Measurements from ENCODE around the gene CD109. TPM values are rescaled to one million over a fixed set of nuclear protein-coding genes. Genes with fewer than 3 reads are reported as not detected.

The CD109 gene
- total and polyA plus RNA-seq, 2 of the 8 experiments (the other 6 are each of a cell fraction or from before 2014, with no cell fraction given), result 1.4 to 5.3 TPM

DNA sequence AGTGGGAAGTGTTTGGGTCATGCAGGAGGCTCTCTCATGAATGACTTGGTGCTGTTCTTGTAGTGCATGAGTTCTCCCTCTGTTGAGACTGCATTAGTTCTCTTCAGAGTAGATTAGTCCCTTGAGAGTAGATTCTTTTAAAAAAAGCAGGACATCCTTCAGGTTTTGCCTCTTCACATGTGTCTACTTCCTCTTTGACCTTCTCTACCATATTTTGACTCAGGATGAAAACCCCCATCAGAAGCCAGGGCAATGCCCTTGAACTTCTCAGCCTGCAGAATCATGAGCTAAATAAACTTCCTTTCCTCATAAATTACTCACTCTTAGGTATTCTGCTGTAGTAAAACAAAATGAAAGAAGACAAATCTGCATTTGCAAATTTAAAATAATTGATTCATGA, 170.3 kb downstream of the CD109 start (continued):
- TF ChIP-seq ASH2L (IDR thresholded peaks at IDR 0.05; ENCODE audit: low read length) (no peak), SRF (IDR thresholded peaks at IDR 0.05; ENCODE audit: low read depth, low read length) (no peak), KDM1A (IDR thresholded peaks at IDR 0.05; ENCODE audit: borderline replicate concordance, low read length) (no peak), GTF2F1 (IDR thresholded peaks at IDR 0.05; ENCODE audit: borderline replicate concordance, low read depth, low read length) (no peak)

Measured in H1 (cell line).